GM18867 (cell line): Measurements from ENCODE around the gene BPIFB2.

ENCODE experiments used
- ATAC-seq: cut with Tn5 transposase; IDR thresholded peaks from one replicate; pipeline ENCODE4 v1.9.1; 2021; ENCODE audit warnings: mild to moderate bottlenecking, moderate library complexity; ENCODE audit not compliant: unreplicated experiment

BPIFB2 gene

DNA sequence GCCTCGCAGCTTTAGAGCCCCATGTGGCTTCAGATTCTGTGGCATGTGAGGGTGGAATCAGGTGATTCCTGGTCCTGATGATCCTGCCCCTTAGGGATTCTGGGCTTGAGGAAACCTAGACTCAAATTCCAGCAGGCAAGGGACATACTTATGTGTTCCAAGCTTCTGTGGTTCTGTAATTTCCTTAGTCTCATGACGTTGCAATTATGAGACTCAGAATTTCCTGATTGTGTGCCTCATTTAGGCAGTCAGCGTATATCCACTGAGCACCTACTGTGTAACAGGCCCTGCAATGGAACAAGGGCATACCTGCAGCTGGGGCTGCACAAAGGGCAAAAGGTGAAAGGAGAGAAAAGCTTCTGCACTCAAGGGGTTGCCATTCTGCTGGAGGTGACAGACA is 60.3 kb downstream of the BPIFB2 start:
- ATAC-seq = no peak

DNA sequence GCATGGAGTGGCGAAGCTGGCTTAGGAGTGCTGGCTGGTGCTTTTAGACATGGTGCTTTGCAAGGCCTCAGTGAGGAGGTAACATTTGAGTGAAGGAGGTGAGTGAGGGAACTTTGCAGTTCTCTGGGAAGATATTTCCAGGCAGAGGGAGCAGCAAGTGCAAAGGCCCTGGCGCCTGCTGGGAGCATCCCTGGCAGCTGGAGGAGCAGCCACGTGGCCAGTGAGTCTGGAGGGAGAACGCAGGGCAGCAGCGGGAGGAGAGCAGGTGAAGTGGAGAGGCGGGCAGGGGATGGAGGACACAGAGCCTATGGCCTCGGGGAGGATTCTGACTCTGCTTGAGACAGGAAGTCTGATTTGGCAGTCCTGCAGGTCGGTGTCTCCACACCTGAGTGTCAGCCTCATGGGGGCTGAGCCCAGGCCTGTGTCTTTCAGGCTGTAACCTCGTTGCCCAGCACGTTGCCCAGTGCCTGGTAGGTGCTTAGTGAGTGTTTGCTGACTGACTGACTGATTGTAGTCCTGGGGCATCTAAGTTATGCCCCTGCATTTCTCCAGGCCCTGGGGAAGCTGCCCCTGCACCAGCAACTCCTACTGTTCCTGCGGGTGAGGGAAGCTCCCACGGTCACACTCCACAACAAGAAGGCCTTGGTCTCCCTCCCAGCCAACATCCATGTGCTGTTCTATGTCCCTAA is 60.9 kb downstream of the BPIFB2 start:
- ATAC-seq = no peak

DNA sequence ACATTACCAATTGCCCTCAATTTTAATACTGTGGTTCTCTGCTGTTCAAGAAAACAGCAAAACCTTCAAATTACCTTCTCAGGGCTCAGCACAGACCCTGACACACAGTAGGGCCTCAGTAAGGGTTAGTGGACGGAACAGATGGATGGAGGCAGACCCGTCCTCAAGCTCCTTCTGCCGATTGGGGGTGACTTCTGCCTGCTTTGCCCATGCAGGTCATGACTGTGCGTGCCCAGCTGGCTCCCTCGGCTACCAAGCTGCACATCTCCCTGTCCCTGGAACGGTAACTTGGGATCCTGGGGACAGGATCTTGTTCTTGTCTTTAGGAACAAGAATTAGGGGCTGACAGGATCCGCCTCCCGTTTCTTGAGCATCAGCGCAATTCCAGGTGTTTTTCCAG is 62.2 kb downstream of the BPIFB2 start:
- ATAC-seq = no peak

DNA sequence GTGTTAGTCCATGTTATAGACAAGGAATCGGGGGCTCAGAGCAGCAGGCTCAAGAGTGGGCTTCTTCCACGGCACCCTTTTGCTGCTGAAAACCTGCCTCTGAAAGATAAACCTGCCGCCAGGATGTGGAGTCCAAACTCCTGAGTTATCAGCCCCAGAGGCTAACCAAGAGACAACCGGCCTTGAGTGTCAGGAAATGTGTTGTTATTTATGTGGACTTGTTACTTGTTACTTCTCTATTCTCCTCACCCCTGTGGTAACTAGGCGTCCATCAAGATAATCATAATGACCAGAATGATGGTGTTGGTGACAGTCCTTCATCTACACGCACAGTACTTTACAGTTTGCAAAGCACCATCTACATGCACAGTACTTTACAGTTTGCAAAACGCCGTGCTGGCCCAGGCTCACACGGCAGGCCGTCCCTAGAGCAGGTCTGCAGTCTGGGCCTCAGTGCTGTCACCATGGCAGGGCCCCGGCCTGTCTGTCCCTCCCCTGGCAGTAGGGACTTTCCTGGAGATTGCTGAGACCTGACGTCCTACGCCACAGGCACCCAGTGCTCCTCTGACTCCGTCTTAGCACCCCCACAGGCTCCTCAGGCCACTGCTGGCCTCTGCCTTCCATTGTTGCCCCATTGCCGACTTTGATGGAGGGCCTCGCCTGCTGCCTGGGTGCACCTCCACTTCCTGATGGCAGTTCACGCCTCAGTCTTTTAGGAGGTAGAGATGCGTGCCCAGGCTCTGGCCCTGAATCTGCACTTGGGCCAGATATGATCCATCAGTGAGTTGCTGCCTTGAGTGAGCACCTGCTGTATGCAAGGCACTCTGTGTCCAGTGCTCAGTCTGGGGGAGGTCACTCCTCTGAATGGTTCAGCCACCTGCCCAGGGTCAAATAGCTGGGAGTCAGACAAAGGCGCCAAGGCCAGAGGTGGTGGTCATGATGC is 62.9 kb downstream of the BPIFB2 start:
- no peak for ATAC-seq

DNA sequence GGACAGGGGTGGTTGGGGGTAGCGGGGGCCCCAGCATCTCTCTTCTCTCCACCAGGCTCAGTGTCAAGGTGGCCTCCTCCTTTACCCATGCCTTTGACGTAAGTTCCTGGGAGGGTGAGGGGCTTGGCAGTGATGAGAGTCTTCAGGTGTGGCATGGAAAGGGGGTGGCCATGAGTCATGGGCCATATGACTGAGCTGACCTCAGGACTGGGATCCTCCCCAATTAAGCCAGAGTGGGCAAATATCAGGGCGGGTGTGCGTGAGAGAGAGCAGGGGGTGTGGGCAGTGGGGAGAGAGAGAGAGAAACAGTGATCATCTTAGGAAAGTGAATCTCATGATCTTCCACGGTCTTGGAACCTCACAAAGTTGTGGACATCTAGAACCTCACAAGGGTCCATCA is 63.7 kb downstream of the BPIFB2 start:
- no peak for ATAC-seq

DNA sequence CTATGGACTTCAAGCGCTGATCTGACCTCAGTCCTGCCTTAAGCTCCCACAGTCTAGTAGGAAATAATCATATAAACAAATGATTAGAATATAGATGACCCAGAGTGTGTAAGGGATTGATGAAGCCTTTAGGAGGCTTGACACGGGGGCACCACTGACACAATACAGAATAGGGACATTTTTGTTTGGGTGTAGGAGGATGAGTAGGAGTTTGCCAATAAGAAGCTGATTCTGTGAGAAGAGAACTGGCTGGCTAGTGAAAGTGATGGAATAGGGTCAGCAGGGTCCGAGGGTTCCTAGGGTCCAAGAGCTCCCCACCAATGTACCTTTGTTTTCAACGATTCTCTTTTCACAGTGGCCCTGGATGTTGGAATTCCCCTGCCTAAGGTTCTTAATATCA is 64.9 kb downstream of the BPIFB2 start:
- ATAC-seq = no peak

DNA sequence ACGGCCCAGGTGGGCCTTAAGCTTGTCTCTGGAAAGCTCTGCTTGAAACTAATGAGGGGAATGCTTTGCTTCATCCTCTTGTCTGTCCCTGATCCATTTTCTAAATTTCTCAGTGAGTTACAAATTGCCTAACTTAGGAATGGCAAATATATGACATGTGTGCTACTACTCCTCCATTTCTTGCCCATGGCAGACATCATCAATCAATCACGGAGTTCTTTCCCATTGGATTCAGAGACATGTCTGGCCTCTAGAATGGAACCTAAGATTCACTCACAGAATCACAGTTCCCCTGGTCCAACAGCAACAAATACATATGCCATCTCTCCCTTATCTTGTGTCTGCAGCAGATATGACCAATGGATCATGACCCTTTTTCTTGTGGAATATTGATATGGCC is 65.3 kb downstream of the BPIFB2 start:
- ATAC-seq = no peak
